HEK293 (cell line): ENCODE results near the gene PTCD1.

Experiments used
- CTCF ChIA-PET: fragments of 350-600 bp; formaldehyde crosslinking; extraction: SDS; loops from one replicate; lab custom pipeline; 2021; ENCODE audit warnings: antibody characterized with exemption; lab: Yijun Ruan, JAX
- POLR2A ChIA-PET: fragments of 300-600 bp; formaldehyde crosslinking; extraction: SDS; loops from one replicate; lab custom pipeline; 2020; ENCODE audit warnings: antibody characterized with exemption, inconsistent platforms; lab: Yijun Ruan, JAX
- H3K27ac ChIP-seq: fragments of 200-500 bp; sonication (Bioruptor generic); 2 replicates; pipeline ENCODE4 v1.5.1; 2014; ENCODE audit warnings: low read depth, low read length, control low read depth, inconsistent platforms; ENCODE audit errors: extremely low read depth
- H3K36me3 ChIP-seq, 2 experiments: fragments of 200-500 bp in 1 of 2; sonication (Bioruptor generic) in 1 of 2; 1 replicate in 1 of 2; 2 replicates in 1 of 2; pipeline ENCODE4 v1.5.1; 2014 to 2017; ENCODE audit warnings: inconsistent platforms in 2 of 2, low read length in 2 of 2; ENCODE audit not compliant: control insufficient read depth in 2 of 2, insufficient read depth in 1 of 2
- H3K4me1 ChIP-seq: fragments of 200-500 bp; sonication (Bioruptor generic); 2 replicates; pipeline ENCODE4 v1.5.1; 2014; ENCODE audit warnings: mild to moderate bottlenecking, low read length, inconsistent platforms; ENCODE audit not compliant: control insufficient read depth, insufficient read depth
- H3K4me3 ChIP-seq: 2 replicates; pipeline ENCODE4 v1.5.1; 2011; ENCODE audit warnings: low read depth, mild to moderate bottlenecking, control low read depth, low read length, moderate library complexity
- H3K9me3 ChIP-seq: fragments of 200-500 bp; sonication (Bioruptor generic); 2 replicates; pipeline ENCODE4 v1.5.1; 2014; ENCODE audit warnings: low read depth, low read length, inconsistent platforms; ENCODE audit not compliant: control insufficient read depth, insufficient read depth
- BCL11A ChIP-seq: fragments of 450-650 bp; formaldehyde crosslinking; IDR thresholded peaks from 2 replicates; pipeline ENCODE4 v1.5.1; 2016; ENCODE audit warnings: low read depth, missing biosample characterization, missing genetic modification characterization
- EGR2 ChIP-seq: fragments of 450-650 bp; formaldehyde crosslinking; IDR thresholded peaks from 2 replicates; pipeline ENCODE4 v1.5.1; 2016; ENCODE audit warnings: low read depth, missing biosample characterization, missing genetic modification characterization
- HOXC10 ChIP-seq: sonication (generic); formaldehyde crosslinking; IDR thresholded peaks from 2 replicates; pipeline ENCODE4 v1.8.1; 2023; ENCODE audit warnings: mild to moderate bottlenecking, missing genetic modification reagents
- KLF17 ChIP-seq: fragments of 450-650 bp; formaldehyde crosslinking; IDR thresholded peaks from 2 replicates; pipeline ENCODE4 v1.5.1; 2016; ENCODE audit warnings: missing biosample characterization, missing genetic modification characterization
- KLF8 ChIP-seq: fragments of 450-650 bp; formaldehyde crosslinking; IDR thresholded peaks from 2 replicates; pipeline ENCODE4 v1.5.1; 2016; ENCODE audit warnings: missing biosample characterization, missing genetic modification characterization
- PBX3 ChIP-seq: sonication (generic); formaldehyde crosslinking; IDR thresholded peaks from 2 replicates; pipeline ENCODE4 v1.8.1; 2022; ENCODE audit warnings: mild to moderate bottlenecking, moderate library complexity, missing genetic modification reagents
- SCRT2 ChIP-seq: fragments of 450-650 bp; formaldehyde crosslinking; IDR thresholded peaks from 2 replicates; pipeline ENCODE4 v1.5.1; 2016; ENCODE audit warnings: missing biosample characterization, missing genetic modification characterization
- SP7 ChIP-seq: fragments of 450-650 bp; formaldehyde crosslinking; IDR thresholded peaks from 2 replicates; pipeline ENCODE4 v1.5.1; 2016; ENCODE audit warnings: missing biosample characterization, missing genetic modification characterization
- ZIC2 ChIP-seq: fragments of 450-650 bp; formaldehyde crosslinking; IDR thresholded peaks from 2 replicates; pipeline ENCODE4 v1.5.1; 2016; ENCODE audit warnings: missing biosample characterization, missing genetic modification characterization
- ZNF155 ChIP-seq: fragments of 450-650 bp; formaldehyde crosslinking; IDR thresholded peaks from 2 replicates; pipeline ENCODE4 v1.5.1; 2016; ENCODE audit warnings: missing biosample characterization, missing genetic modification characterization
- ZNF174 ChIP-seq: fragments of 450-650 bp; formaldehyde crosslinking; IDR thresholded peaks from 2 replicates; pipeline ENCODE4 v1.5.0; 2017; ENCODE audit warnings: missing biosample characterization, mild to moderate bottlenecking, missing genetic modification characterization
- ZNF175 ChIP-seq: fragments of 450-650 bp; formaldehyde crosslinking; IDR thresholded peaks from 2 replicates; pipeline ENCODE4 v1.5.1; 2016; ENCODE audit warnings: missing biosample characterization, missing genetic modification characterization
- ZNF18 ChIP-seq: fragments of 450-650 bp; formaldehyde crosslinking; IDR thresholded peaks from 2 replicates; pipeline ENCODE4 v1.5.1; 2016; ENCODE audit warnings: missing biosample characterization, missing genetic modification characterization
- ZNF184 ChIP-seq: fragments of 450-650 bp; IDR thresholded peaks from 2 replicates; pipeline ENCODE4 v1.5.1; 2018; ENCODE audit warnings: missing biosample characterization, mild to moderate bottlenecking, missing genetic modification characterization
- ZNF248 ChIP-seq: fragments of 450-650 bp; formaldehyde crosslinking; IDR thresholded peaks from 2 replicates; pipeline ENCODE4 v1.5.1; 2017; ENCODE audit warnings: missing biosample characterization, missing genetic modification characterization
- ZNF292 ChIP-seq: fragments of 450-650 bp; formaldehyde crosslinking; IDR thresholded peaks from 2 replicates; pipeline ENCODE4 v1.5.1; 2016; ENCODE audit warnings: low read depth, missing biosample characterization, missing genetic modification characterization, borderline replicate concordance
- ZNF302 ChIP-seq: fragments of 450-650 bp; formaldehyde crosslinking; IDR thresholded peaks from 2 replicates; pipeline ENCODE4 v1.5.1; 2016; ENCODE audit warnings: missing biosample characterization, missing genetic modification characterization, low read depth
- ZNF394 ChIP-seq: fragments of 450-650 bp; formaldehyde crosslinking; IDR thresholded peaks from 2 replicates; pipeline ENCODE4 v1.5.1; 2016; ENCODE audit warnings: missing biosample characterization, missing genetic modification characterization, mild to moderate bottlenecking, moderate library complexity, borderline replicate concordance
- ZNF398 ChIP-seq: fragments of 450-650 bp; formaldehyde crosslinking; IDR thresholded peaks from 2 replicates; pipeline ENCODE4 v1.5.1; 2017; ENCODE audit warnings: missing biosample characterization, missing genetic modification characterization
- ZNF488 ChIP-seq: fragments of 450-650 bp; formaldehyde crosslinking; IDR thresholded peaks from 2 replicates; pipeline ENCODE4 v1.5.1; 2016; ENCODE audit warnings: missing biosample characterization, missing genetic modification characterization
- ZNF501 ChIP-seq: fragments of 450-650 bp; formaldehyde crosslinking; IDR thresholded peaks from 2 replicates; pipeline ENCODE4 v1.5.1; 2016; ENCODE audit warnings: missing biosample characterization, missing genetic modification characterization
- ZNF513 ChIP-seq: fragments of 450-650 bp; IDR thresholded peaks from 2 replicates; pipeline ENCODE4 v1.5.1; 2018; ENCODE audit warnings: missing biosample characterization, missing genetic modification characterization
- ZNF777 ChIP-seq: fragments of 450-650 bp; formaldehyde crosslinking; IDR thresholded peaks from 2 replicates; pipeline ENCODE4 v1.5.1; 2017; ENCODE audit warnings: missing biosample characterization, missing genetic modification characterization, borderline replicate concordance
- ZNF792 ChIP-seq: fragments of 450-650 bp; formaldehyde crosslinking; IDR thresholded peaks from 2 replicates; pipeline ENCODE4 v1.5.1; 2016; ENCODE audit warnings: missing biosample characterization, missing genetic modification characterization

The PTCD1 gene

DNA sequence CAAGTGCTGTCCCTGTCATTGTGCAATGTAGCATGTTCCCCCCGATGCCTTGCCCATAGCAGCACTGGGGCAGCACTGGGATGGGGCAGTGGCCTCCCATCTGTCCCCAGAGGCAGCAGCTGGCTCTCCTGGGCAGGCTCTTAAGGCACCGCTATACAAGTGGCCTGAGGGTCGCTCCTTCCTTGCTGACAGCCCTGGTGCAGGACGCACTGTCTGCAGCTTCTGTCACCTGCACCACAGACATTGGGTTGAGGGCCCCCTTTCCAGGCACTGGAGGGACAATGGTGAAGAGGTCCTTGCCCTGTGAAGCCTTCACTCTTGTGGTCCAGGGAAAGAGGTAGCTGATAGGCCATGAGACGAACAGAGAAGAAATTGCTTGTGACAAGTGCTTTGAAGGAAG lies 10.7 kb upstream of the PTCD1 start:
- TF ChIP-seq ZNF394 (tag by site-specific recombination) (no peak), KLF8 (tag by site-specific recombination) (no peak), ZNF501 (tag by site-specific recombination) (no peak), ZNF513 (tag by site-specific recombination) (no peak), BCL11A (tag by site-specific recombination) (no peak), ZNF777 (tag by site-specific recombination) (no peak), ZNF175 (tag by site-specific recombination) (no peak), ZNF398 (tag by site-specific recombination) (no peak), SP7 (tag by site-specific recombination) (no peak), ZNF184 (no peak), ZNF174 (tag by site-specific recombination) (no peak), PBX3 (CRISPR knock-in tag) (no peak), ZNF248 (no peak)
- Histone ChIP-seq H3K27ac (no peak overlapping the region), H3K4me1 (no peaks in the 10 kb centered on the region), H3K9me3 (no peaks in the 10 kb centered on the region), H3K4me3 (no peak overlapping the region), H3K36me3 (peaks cover 35 to 86% of the 10 kb centered on the region in 2 experiments)
- ChIA-PET POLR2A (interaction anchor here (0.6 to 2.6 kb wide), 4 partner anchors 9 to 40 kb away, joined by 3 to 7 read pairs (median 4); partner anchors contain the start of genes CPSF4 and PTCD1), CTCF (no interaction called here)

- Histone ChIP-seq H3K36me3 (peaks cover 38 to 86% of the 10 kb centered on the region in 2 experiments), H3K27ac (no peak overlapping the region), H3K4me1 (no peaks in the 10 kb centered on the region)
- CTCF ChIA-PET = no interaction called here
- TF ChIP-seq ZIC2 (tag by site-specific recombination) (peak; percentile 92), ZNF292 (no peak)
- TF ChIP-seq, all 188 proteins: peak for 1
- POLR2A ChIA-PET = interaction anchor here (1.2 to 2.6 kb wide), 3 partner anchors 9 to 29 kb away, joined by 3 to 7 read pairs (median 5); partner anchors contain the start of genes CPSF4 and PTCD1
- Histone ChIP-seq H3K9me3 (no peaks in the 10 kb centered on the region), H3K4me3 (no peak overlapping the region)
Observed at GRCh38 chr7:99448855-99449254, 10.3 kb upstream of the PTCD1 start.

DNA sequence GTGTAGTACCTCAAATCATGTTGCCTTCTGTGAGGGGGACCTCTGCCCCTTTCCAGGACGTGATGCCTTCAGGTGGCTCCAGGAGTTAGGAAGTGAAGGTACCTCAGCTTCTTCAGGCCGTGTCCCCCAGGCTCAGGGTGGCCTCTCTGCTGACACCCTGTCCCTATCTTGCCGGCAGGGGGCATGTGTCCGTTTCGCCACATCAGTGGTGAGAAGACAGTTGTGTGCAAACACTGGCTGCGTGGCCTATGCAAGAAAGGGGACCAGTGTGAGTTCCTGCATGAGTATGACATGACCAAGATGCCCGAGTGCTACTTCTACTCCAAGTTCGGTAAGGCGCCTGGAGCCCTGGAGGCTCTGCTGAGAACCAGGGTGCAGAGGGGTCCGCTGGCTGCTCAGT lies 9.3 kb upstream of the PTCD1 start:
- H3K4me3 ChIP-seq = no peak overlapping the region
- ChIA-PET POLR2A (interaction anchor here (2.6 kb wide), 1 partner anchor 10 kb away, joined by 7 read pairs; the partner anchor contains the start of genes CPSF4 and PTCD1), CTCF (interaction anchor here (0.7 kb wide), 2 partner anchors 46 to 62 kb away, joined by 3 read pairs; no protein-coding TSS in a partner anchor)
- H3K36me3 ChIP-seq = peaks cover 47 to 86% of the 10 kb centered on the region in 2 experiments
- H3K9me3 ChIP-seq = no peaks in the 10 kb centered on the region
- no peak overlapping the region for H3K27ac ChIP-seq
- H3K4me1 ChIP-seq = no peaks in the 10 kb centered on the region
- TF ChIP-seq ZNF792 (no peak), KLF17 (tag by site-specific recombination) (no peak), ZNF155 (no peak), SCRT2 (tag by site-specific recombination) (no peak), HOXC10 (CRISPR knock-in tag) (no peak), ZNF302 (tag by site-specific recombination) (no peak), ZNF18 (no peak), EGR2 (tag by site-specific recombination) (no peak), ZNF488 (tag by site-specific recombination) (no peak)
